GM19324 (cell line): Measurements from ENCODE around the gene GUCY2C.

ENCODE experiments used
- ATAC-seq: cut with Tn5 transposase; IDR thresholded peaks from one replicate; pipeline ENCODE4 v1.9.1; 2021; ENCODE audit warnings: mild to moderate bottlenecking, moderate library complexity; ENCODE audit not compliant: unreplicated experiment, low FRiP score

GUCY2C gene

DNA sequence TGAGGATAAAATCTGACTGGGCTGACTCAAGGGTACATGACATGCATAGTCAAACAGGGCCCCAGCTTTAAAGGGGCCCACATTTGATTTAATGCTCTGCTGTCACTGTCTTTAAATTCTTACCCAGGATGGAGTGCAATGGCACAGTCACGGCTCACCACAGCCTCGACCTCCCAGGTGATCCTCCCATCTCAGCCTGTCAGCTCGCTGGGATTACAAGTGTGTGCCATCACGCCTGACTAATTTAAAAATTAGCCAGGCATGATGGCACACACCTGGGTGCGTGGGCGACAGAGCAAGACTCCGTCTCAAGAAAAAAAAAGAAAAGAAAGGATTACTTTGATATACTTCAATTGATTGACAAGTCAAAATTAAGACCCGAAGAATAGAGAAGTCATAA, 119.5 kb downstream of the GUCY2C start:
- ATAC-seq: no peak

DNA sequence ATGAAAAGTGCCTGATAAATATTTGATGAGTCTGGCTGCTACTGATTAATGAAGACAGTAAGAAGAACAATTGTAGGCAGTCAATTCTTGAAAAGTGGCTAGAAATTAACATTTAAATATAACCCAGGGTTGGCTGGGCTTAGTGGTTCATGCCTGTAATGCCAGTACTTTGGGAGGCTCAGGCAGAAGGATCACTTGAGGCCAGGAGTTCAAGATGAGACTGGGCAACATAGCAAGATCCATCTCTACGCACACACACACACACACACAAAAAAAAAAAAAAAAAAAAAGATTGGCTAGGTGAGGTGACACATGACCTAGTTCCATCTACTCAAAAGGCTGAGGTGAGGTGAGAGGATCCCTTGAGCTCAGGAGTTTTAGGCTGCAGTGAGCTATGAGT, 120.8 kb downstream of the GUCY2C start:
- ATAC-seq: no peak

DNA sequence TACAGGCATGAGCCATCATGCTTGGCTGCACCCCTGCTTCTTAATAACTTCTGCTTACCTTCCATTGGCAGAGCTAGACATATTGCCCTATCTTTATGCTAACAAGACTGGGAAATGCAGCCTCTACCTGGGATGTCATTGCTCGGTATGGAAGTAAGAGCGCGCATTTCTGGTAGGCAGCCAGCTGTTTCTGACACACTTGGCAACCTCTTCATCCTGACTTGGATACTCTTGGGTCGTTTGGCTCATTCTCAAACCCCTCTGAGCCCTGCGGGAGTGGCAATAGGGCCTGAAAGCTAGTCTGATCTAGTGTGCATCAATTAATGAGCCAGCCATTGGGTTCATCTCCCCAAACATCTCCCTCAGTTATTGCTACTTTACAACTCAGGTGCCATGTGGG, 123.3 kb downstream of the GUCY2C start:
- no peak for ATAC-seq

DNA sequence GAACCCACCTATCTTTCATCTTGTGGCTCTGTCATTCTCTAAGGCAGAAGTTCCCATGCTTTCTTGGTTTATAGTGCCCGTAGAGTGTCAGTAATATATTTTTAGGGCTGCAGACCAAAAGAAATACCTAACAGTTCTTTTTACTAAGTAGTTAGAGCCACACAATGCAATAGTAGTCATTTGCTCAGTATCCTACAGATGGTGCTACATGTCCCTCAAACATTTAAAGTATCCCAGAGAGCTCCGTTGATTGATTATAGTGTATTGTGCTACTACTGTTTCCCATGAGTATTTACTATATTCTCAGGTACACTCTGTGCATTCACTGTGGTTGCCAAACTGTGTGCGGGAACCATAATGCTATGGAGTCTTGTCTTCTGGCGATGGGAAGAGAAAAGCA, 124.0 kb downstream of the GUCY2C start:
- no peak for ATAC-seq

DNA sequence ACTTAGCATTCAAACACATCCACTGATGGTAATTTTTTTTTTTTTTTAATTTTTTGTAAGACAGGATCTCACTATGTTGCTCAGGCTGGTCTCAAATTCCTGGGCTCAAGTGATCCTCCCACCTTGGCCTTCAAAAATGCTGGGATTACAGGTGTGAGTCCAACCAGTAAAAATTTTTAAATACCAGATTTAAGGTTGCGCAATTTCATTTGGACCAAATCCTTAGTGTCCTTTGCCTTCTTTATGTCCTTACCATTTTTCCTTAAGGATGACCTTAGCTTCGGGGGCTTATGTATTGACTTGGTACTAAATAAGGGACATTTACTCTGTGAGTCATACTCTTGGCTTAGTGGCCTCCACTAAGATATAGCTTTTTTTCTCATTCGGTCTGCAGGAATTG, 124.6 kb downstream of the GUCY2C start:
- ATAC-seq: no peak

DNA sequence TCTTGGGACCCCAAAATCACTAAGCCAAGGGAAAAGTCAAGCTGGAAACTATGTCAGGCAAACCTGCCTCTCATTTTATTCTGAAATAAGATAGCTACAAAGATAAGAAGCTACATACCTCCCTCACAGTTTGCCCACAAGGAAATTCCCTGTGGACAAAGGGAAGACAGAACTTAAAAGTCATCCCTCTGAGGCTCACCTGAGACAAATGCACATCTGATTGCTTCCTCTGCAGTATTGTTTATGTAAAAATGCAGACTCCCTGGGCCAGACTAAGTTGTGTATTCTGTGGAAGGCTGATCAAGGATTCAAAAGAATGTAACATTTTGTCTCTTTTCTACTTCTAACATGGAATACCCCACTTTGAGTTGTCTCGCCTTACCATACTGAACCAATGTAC, 126.2 kb downstream of the GUCY2C start:
- ATAC-seq: no peak

DNA sequence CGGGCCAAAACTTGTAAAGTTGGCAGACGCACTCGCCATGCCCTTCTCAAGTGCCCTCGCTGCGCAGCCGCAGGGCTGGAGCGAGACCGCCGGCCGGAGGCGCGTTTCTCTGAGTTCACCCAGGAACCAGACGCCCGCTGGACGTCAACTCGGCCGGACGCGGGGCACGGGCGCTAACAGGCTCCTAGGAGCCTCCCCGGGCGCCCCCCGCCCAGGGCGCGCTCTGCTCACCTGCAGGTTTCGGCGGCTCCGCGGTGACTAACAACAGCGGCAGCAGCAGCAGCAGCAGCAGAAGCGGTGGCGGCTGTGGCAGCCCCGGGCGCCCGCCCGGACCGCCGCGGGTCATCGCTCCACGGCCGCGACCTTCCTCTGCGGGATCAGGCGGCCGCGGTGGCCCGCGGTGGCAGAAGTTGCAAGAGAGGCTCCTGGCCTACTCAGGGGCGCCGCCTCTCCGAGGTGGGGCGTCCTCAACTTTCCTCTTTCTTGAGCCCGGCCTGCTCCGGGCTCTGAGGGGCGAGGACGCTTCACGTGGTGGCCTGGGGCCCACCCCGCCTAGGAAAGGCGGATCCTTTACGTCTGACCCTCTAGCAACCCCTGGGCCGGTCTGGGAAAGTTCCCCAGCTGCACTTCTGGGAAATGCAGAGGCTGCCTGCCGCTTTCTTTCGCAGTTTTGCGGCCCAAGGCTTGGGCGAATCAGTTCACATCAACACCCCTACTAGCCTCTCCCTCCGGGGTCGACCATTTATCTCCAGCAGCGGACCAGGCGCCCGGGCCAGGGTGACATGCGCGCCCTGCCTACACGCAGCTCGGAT, 128.8 kb downstream of the GUCY2C start, which contains the start of gene PLBD1:
Gene PLBD1 (minus strand): TSS at position 533 of the 812 bp plus-strand sequence. CDS start 187 bp downstream, at position 346.
- ATAC-seq: no peak

DNA sequence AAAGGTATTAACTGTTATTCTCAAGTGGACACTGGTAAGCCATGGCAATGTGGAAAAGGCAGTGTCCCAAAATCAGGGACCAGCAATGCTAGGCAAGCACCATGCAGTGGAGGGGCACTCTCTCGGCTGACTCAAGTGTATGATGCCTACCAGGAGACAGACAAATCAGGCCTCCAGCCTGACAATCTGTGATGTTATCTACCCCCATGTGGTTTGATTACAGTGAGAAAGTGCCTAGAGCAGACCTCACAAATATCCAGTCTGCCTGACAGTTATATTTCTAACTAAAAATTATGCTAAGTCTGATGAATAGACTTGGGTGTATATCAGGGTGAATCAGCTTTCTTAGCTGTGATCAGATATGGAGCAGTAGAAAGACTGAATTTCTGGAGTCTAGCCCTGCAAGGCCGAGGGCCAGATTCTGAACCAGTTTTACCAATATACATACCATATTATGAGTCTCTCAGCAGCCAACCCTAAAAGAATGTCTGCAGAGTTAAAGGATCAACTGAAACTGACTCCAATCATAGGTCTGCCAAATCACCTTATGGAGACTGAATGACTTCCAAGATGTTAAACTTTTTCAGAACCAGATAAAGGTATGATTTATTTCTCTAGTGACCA, 132.0 kb downstream of the GUCY2C start:
- ATAC-seq: no peak

DNA sequence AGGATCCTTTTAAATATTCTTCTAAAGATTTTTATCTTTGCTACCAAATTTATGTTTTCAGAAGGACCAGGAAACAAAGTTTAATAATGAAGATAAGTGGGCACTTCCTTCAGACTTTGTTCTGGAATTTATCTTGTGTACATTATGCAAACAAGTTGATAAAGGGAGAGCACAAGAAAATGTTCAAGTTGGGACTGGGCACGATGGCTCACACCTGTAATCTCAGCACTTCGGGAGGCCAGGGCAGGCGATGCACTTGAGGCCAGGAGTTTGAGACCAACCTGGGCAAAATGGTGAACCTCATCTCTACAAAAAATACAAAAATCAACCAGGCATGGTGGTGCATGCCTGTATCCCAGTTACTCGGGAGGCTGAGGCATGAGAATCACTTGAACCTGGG, 133.4 kb downstream of the GUCY2C start:
- no peak for ATAC-seq
